Jurkat, Clone E6-1 (cell line): ENCODE measurements around the gene SMC6.
A peak's percentile ranks its signal among the peaks of the same experiment; 100 is the strongest.

Experiments used
- DNase-seq: peaks from one replicate; pipeline ENCODE4 v3.0.0-alpha.2; 2011; ENCODE audit warnings: low read depth, low spot score
- H3K4me3 ChIP-seq: 2 replicates; pipeline ENCODE4 v1.5.1; 2011; ENCODE audit warnings: mild to moderate bottlenecking, low read length, control low read depth, moderate library complexity

The SMC6 gene

GRCh38 chr2:17765398-17765797 is 11.8 kb upstream of the SMC6 start:
- H3K4me3 ChIP-seq: no peak overlapping the region
- no peak for DNase-seq

DNA sequence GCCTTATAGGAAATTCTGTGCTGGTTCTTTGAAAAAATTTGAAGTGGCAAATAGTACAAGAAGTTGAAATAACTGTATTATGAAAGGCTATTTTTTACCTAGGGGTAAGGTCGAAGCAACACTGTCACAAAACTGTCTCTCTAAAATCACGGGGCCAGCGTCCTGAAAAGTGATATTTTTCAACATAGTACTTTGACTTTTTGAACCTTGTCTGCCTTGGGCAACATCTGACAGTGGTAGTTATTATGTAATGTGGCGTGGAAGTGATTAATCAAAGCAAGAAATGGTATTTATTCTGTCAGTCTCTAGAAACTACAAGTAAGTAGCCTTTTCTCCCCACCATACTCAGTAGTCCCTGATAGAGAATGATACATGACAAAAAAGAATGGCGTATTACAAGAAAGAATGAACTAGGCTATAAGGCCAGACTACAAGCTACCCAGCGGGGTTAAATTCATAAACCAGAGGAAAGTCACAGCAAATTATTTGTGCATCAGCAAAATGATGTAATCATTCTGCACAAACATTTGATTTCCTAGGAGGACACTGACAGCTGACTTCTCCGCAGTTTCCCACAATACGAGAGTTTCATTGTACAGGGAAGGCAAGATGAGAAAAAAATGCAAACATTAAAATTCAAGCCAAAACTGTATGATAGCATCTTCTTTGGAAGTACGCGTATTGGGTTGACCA is 10.2 kb upstream of the SMC6 start:
- DNase-seq: no peak
- no peak overlapping the region for H3K4me3 ChIP-seq

- H3K4me3 ChIP-seq: no peak overlapping the region
- no peak for DNase-seq
These were observed 8.8 kb upstream of the SMC6 start for GRCh38 chr2:17762451-17762850.

DNA sequence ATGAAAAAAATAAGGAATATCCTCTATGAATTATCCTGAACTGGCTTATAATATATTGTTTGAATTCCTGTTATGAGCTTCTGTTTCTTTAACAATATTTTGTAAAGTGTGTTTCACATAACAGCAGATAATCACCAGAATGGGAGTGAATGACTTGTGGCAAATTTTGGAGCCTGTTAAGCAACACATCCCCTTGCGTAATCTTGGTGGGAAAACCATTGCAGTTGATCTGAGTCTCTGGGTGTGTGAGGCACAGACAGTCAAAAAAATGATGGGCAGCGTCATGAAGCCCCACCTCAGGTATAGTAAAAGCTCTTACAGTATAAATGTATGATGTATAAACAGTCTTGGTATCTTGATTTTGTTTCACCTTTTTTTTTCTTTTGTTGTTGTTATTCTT is 6.2 kb upstream of the SMC6 start:
- no peak for DNase-seq
- no peak overlapping the region for H3K4me3 ChIP-seq

DNA sequence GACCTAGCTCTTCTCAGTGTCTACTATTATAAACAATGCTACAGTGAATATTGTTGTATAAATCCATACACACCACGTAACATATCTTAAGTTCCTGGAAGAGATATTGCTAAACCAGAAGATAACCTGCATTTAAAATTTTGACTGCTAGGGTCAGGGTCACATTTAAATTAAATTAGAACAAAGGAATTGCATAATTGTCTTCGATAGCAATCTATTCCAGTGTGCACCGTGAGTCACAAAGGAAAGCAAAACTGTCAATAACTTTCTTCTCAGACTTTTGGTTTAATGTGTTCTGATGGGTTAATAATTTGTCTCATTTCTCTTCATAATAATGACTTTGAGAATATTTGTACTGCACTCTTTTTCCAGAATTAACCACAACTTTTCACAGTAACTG is 4.5 kb upstream of the SMC6 start:
- no peak for DNase-seq
- H3K4me3 ChIP-seq: no peak overlapping the region

DNA sequence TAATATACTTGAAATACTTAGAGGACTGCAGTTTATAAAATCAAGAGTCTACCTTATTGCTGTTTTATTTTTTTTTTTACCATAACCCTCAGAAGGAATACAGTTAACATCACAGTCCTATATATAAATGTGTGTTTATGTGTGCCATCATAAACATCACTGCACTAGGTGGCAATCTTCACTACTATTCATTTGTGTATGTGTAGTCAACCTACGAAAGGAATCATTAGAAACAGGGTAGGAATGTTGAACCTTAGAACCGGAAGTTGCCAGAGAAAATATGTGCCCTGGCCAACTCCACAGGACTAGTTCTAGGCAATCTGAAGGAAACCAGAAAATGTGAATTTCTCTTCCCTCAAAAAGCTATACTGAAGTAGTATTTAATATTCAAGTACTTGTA is 3.7 kb upstream of the SMC6 start:
- H3K4me3 ChIP-seq: no peak overlapping the region
- no peak for DNase-seq

GRCh38 chr2:17756668-17757067 is 3.1 kb upstream of the SMC6 start:
- H3K4me3 ChIP-seq: no peak overlapping the region

DNA sequence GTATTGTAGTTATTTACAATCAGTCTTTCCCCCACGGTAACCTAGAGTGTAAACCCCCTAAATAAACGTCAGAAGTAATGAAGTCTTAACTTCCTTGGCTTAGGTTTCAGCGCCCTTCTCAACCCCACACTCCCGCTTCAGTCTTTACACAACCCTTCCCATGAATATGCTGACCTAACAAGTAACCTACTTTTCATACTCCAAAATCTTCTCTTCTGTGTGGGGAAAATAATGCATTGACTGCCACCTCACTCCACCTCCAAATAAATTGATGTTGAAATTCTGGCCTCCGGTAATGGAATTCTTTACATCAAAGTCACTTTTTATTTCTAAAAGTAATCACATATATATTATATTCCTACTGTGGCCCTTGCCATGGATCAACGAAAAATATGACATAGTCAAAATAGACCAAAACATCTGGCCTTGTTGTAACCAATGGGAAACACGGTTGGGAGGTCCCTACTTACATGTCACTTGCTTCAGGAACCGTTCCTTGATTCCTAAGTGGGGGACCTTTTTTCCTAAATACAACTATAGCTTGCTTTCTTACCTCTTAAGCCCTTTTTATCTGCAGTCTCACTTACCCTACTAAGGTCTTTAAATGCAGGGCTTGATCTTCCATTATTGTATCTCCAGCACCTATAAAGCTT is 1.3 kb upstream of the SMC6 start:
- H3K4me3 ChIP-seq: peak overlapping the region; percentile 92
- DNase-seq: no peak

More at GRCh38 chr2:17756668-17757067, 3.1 kb upstream of the SMC6 start:
- DNase-seq: no peak

DNA sequence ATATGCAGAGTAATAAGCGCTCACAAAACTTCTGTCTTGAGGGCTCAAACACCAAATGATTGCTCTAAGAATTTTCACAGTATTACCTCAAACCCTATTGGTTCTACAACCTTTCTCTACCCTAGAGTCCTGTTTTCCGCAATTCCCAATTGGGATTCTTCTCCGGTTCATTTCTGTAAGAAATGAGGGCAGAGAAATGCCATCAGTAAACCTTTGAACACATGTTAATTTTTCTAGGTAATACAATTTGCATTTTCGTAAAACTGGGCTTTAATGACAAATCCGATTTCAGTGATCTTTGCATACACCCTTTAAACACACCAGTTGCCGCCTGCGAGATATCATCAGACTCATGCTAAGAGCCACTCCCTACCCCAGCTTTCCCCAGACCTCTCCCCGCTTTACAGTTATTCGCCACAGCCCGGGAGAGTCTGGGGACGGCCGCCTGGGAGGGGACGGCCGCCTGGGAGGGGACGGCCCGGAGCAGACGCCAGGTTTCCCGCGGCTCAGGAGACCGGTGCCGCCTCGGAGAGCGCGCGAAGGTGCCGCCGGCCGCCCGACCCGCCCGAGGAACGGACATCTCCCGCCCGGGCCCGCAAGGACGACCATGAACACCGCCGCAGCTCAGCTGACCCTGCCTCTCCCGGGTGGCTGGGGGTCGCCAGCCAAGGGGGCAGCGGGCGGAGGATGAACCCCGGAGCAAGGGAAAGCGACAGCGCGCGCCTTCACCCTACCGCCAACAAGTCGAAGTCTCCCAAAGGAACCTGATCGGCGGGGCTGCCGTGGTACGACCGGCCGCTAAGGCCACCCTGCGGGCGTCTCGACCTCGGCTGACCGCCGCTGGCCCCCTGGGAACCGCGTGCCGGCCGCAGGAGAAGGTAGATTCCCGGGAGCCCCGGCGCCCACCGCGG is 463 bp downstream of the SMC6 start:
- no peak for DNase-seq
- peak overlapping the region; percentile 92 for H3K4me3 ChIP-seq

DNA sequence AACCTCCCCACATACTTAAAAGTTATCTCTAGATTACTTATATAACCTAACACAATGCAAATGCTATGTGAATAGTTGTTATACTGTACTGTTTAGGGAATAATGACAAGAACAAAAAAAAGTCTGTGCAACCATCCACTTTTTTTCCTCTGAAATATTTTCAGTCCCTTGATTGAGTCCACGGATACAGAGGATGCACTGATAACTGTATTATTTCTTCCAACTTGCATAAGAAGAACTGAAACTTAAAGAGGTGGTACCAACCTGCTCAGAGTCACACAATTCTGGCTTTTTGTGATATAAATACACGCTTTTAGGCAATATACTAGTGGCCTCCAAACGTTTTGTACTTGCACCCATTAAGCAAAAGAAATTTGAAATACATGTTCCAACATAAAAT is 1.4 kb downstream of the SMC6 start:
- no peak for DNase-seq
- peak overlapping the region; percentile 92; the same call in 1 of the 2 replicates for H3K4me3 ChIP-seq

GRCh38 chr2:17749753-17750438 is 3.7 kb downstream of the SMC6 start:
- no peak overlapping the region for H3K4me3 ChIP-seq

DNA sequence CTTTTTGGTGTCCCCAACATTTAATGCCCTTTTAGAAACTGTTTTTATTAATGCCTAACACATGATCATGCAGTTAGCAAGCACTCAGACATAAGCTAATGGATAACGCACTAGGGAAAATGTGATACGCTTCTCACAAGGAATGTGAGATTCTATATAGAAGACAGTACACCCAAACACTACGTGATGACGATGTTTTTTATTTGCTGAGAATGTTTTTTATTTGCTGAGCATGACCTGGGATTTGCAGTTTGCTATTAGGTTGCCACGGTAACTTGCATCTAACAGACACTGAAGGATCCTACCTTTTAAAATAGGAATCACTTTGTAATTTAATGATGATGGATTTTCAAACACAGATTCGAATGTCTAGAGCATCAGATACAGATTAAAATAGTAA is 4.9 kb downstream of the SMC6 start:
- no peak for DNase-seq
- no peak overlapping the region for H3K4me3 ChIP-seq

More at GRCh38 chr2:17749753-17750438, 3.7 kb downstream of the SMC6 start:
- DNase-seq: no peak

GRCh38 chr2:17747684-17748452 is 5.7 kb downstream of the SMC6 start:
- no peak for DNase-seq
- no peak overlapping the region for H3K4me3 ChIP-seq

DNA sequence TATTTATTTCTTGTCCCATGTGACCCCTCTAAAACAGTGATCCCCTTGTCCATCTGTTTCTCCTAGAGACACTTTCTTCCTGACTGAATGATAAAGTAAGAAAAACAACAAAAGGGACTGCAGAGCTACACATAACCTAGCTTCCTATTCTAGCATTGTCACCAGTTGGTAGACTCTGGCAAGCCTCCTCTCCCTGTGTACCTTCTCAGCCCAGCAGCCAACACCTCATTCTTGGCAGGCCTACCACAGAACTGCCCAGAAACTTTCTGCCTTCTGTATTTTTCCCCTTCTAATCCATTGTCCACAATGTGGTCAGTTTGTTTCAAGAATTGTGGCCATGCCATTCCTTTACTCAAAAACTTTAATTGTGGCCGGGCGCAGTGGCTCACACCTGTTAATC is 13.4 kb downstream of the SMC6 start:
- H3K4me3 ChIP-seq: no peak overlapping the region
- DNase-seq: no peak

- H3K4me3 ChIP-seq: no peak overlapping the region
- no peak for DNase-seq
These were observed 16.6 kb downstream of the SMC6 start for GRCh38 chr2:17736989-17737388.

- no peak overlapping the region for H3K4me3 ChIP-seq
- DNase-seq: no peak
These were observed 17.7 kb downstream of the SMC6 start for GRCh38 chr2:17735864-17736263.

DNA sequence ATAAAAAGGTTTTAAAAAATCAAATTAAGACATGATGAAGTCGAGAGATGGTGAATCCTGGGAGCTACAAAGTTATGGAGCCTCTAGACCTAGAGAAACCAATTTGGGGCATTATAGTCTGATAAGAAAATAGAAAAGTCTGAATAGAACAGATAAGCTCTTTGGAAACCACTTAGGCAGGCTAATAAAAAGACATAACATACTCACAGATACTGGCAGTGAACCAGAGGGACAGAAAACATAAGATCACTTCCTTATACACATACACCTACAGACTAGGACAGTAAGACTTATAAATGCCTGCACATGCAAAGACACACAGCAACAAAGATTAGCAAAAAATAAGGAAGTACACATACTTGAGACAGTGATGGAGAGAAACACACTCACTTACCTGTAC is 20.0 kb downstream of the SMC6 start:
- no peak for DNase-seq
- H3K4me3 ChIP-seq: no peak overlapping the region

GRCh38 chr2:17729880-17730279 is 23.7 kb downstream of the SMC6 start:
- H3K4me3 ChIP-seq: no peak overlapping the region
- DNase-seq: no peak

GRCh38 chr2:17728210-17728609 is 25.4 kb downstream of the SMC6 start:
- H3K4me3 ChIP-seq: no peak overlapping the region
- DNase-seq: no peak
